ENCODE measurements around the gene FITM1.
A peak's percentile ranks its signal among the peaks of the same experiment; 100 is the strongest.
"Not testable (repeated sequence)": the region's sequence is repeated elsewhere in the genome, so short reads cannot be mapped to it uniquely, and the experiment has no call there.

FITM1 gene

DNA sequence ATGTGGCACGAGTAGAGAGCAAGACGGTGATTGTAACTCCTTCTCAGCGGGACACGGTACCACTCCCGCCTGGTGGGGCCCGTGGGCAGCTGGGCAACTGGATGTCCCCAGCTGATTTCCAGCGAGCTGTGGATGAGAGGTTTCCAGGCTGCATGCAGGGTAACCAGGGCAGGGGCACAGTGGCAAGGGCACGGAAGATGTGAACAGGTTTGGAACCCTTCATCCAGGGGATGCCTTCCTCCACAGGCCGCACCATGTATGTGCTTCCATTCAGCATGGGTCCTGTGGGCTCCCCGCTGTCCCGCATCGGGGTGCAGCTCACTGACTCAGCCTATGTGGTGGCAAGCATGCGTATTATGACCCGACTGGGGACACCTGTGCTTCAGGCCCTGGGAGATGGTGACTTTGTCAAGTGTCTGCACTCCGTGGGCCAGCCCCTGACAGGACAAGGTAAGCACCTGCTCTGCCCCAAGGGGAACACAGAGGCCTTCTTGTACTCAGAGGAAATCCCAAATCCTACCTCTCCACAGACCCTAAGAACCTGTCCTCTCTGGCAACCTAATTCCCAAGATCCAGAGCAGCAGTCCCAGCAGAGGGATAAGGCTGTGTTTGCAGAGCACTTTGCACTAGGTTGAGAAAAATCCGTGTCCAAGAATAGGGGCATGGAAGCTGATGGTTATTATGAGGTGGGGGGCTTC is 32.1 kb upstream of the FITM1 start:
- DNase-seq = no peak

DNA sequence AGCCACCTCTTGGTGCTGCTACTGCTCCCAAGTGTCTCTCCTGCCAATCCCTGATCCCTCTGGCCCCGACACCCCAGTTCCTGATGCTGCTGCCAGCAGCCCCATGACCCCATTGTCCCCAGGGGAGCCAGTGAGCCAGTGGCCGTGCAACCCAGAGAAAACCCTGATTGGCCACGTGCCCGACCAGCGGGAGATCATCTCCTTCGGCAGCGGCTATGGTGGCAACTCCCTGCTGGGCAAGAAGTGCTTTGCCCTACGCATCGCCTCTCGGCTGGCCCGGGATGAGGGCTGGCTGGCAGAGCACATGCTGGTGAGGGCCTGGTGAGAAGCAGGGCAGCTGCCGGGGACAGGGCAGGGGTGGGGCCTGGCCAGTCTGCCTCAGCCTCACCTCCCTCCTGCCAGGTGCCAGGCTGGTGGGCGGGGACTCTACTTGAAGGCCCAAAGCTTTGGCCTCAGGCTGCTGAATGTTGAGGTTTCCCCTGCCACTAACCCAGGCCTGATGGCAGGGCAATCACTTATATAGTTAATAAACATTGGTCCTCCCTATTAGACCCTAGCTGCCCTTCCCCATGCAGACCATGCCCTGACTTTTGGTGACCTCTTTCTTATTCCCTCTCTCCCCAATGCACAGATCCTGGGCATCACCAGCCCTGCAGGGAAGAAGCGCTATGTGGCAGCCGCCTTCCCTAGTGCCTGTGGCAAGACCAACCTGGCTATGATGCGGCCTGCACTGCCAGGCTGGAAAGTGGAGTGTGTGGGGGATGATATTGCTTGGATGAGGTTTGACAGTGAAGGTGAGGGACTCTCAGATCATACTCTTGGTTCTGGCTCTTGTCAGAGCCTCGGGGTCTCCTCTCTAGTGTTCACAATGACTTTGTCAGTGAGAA is 31.3 kb upstream of the FITM1 start:
- DNase-seq = no peak

DNA sequence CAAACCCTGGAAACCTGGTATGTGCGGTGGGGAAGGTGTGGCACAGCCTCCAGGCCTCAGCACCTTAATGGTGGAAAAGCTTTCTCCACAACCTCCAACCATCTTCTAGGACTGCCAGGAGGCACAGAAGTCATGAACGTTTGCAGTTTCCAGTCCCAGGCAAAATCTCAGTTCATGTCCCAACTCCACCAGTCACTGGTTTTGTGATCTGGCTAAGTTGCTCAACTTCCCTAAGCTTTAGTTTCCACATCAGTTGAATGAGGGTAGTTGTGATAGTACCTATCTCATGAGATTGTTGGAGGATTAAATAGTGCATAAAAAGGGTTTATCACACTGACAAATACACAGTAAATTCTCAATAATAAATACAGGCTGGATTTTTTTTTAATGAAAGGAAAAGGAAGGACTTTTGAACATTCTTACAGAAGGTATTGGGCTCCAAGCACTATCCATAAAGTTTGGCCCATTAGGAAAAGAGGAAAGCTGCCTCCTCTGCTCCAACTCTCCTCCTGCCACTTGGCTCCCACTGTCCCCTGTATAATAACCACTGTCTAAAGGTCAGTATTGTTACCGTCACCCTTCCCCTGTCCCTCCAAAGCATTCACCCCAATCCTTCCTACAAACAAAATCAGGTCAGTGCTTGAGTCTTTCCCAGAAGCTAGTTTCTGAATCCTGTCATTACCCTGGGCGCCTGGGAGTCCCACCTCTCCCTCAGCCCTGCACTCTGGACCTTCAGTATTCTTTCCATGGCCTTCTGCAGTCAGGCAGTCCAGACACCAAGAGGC is 30.1 kb upstream of the FITM1 start:
- DNase-seq = no peak

DNA sequence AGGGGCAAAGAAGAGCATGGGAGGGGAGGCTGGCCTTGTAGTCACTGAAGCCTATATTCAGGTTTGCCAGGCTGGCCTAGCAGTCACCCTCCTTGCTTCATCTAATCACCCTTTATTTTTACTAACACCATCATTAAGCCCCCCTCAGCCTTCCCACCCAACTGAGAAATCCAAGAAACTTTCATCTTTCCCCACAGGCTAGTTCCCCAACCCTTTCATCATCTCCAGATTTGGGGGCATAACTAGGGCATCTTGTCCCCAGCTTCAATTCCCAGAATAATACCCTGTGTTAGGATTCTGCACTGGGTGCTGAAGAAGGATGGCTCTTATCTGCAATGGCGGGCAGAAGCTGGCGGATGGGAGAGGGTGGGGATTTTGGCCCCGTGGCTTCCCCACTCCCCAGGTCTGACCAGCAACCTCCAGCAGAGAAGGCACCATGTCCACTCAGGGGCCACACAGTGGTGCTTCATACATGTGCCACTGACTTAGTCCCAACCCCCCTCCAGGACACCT is 29.4 kb upstream of the FITM1 start:
- no peak for DNase-seq

DNA sequence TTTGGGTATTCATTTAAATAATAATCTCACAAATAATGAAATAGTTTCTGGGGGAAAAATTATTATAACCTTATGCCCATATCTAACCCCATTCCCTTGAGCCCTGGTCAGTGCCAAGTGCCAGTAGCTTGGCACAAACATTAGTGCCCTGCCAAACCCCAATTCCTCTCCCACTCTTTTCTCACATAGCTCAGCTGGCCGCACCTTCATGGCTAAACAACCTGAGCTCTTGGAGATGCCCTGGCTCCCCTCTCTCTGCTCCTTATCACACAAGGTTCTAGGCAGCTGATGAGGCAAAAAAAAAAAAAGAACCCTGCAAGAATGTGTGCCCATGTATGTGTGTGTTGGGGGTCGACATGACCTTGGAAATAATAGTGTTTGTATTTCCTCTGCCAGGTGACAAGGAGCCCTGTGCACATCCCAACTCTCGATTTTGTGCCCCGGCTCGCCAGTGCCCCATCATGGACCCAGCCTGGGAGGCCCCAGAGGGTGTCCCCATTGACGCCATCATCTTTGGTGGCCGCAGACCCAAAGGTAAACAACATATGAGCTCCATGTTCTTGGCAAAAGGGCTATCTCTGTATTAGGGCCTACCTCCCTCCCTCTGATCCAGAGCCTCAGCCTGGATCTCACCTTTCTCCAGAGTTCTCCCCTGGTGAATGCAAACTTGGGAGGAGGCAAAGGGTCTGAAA is 28.0 kb upstream of the FITM1 start:
- DNase-seq = no peak

DNA sequence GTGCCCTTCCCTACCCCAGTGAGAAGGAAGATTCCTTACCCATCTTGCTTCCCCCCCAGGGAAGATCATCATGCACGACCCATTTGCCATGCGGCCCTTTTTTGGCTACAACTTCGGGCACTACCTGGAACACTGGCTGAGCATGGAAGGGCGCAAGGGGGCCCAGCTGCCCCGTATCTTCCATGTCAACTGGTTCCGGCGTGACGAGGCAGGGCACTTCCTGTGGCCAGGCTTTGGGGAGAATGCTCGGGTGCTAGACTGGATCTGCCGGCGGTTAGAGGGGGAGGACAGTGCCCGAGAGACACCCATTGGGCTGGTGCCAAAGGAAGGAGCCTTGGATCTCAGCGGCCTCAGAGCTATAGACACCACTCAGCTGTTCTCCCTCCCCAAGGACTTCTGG is 27.0 kb upstream of the FITM1 start:
- no peak for DNase-seq

DNA sequence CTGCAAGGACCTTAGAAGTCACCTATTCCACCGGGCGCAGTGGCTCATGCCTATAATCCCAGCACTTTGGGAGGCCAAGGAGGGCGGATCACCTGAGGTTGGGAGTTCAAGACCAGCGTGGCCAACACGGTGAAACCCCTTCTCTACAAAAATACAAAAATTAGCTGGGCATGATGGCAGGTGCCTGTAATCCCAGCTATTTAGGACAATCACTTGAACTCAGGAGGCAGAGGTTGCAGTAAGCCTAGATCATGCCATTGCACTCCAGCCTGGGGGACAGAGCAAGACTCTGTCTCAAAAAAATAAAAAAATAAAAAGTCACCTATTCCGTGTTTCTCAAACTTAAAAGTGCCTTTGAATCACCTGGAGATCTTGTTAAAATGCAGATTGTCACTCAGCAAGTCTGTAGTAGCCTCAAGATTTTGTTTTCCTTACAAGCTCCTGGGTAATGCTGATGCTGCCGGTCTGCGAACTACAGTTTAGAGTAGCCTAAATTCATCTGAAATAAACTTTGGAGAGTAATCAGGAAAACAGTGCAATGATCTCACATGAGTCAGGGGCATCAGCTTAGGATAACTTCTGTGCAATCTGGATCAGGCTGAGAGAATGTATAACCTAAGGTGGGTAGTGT is 24.7 kb upstream of the FITM1 start:
- DNase-seq = not testable (repeated sequence)

DNA sequence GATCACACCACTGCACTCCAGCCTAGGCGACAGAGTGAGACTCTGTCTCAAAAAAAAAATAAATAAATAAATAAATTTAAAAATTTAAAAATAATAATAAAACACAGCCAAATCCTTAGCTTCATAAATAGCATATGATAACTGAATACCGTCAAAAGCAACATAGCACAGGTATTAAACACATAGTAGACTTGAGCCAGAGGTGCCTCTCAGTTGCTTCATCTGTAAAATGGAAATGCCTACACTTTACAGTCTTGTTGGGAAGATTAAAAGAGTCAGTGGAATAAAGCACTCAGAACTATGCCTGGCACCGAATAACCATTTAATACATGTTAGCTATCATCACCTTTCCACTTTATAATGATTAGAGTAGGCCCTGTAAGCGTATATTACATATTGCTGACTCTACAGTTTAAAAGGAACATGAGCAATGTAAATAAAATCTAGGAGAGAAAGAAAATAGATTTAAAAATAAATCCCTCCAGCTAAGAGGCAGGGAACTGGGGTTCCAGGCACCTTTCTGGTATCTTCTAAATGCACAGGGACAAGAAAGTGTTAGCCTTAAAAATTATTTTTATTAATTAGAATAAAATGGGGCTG is 23.7 kb upstream of the FITM1 start:
- no peak for DNase-seq

DNA sequence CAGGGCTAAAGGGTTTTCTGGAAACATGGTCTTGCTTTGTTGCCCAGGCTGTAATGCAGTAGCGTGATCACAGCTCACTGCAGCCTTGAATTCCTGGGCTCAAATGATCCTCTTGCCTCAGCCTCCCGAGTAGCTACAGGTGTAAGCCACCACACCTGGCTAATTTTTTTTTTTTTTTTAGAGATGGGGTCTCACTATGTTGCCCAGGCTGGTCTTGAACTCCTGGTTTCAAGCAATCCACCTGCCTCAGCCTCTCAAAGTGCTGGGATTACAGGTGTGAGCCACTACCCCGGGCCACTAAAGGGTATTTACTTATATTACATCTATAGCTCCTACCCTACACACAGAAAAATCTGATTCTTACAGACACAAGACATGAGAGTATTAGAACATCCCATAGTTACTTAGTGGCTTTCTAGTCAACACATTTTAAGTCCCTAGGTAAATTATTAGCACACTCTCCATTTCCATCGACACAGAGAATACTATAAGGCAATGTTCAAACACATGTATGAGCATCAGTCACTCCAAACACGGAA is 22.1 kb upstream of the FITM1 start:
- no peak for DNase-seq

DNA sequence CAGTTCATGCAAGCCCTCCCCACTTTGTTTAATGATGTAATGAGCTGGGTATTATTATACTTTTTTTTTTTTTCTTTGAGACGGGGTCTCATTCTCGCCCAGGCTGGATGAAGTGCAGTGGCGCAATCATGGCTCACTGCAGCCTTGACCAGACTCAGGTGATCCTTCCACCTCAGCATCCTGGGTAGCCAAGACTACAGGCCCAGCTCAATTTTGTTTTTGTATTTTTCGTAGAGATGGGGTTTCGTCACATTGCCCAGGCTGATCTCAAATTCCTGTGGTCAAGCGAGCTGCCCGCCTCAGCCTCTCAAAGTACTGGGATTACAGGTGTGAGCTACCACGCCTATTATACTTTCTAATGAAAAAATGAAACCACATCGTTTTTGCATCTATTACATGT is 20.4 kb upstream of the FITM1 start:
- no peak for DNase-seq

DNA sequence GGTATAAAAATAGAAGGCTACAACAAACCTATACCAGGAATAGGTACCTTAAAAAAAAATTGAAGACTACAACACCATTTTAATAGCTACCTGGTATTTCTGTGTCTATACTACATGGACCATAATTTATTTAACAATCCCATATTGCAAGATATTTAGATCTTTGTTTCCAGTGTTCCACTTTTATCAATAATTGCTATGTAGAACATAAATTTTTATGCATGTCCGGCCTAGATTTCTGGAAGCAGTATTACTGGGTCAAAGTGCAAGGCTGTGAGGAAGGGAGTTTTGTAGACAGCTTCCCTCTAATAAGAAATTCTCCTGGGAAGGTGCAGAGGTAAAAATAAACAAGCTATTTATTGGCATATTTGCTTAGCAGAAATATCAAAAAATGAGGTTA is 19.9 kb upstream of the FITM1 start:
- no peak for DNase-seq

DNA sequence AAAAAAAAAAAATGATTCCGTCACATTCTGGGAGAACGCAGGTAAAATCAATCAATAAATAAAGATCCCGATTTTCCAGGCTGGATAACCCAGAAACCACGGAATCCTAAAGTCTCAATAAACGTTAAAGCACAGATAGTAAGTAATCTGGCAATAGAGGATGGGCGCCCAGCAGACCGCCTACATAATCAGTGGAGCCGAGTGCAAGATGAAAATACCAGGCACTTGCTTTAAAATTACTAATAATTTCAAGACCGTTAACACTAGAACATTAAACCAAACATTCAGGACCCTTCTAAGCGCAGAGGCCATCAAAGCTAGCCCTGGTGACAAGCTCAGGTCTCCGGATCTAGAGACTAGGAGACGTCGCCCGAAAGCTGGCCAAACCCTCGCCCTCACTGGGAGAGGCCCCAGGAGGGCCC is 17.1 kb upstream of the FITM1 start:
- no peak for DNase-seq

DNA sequence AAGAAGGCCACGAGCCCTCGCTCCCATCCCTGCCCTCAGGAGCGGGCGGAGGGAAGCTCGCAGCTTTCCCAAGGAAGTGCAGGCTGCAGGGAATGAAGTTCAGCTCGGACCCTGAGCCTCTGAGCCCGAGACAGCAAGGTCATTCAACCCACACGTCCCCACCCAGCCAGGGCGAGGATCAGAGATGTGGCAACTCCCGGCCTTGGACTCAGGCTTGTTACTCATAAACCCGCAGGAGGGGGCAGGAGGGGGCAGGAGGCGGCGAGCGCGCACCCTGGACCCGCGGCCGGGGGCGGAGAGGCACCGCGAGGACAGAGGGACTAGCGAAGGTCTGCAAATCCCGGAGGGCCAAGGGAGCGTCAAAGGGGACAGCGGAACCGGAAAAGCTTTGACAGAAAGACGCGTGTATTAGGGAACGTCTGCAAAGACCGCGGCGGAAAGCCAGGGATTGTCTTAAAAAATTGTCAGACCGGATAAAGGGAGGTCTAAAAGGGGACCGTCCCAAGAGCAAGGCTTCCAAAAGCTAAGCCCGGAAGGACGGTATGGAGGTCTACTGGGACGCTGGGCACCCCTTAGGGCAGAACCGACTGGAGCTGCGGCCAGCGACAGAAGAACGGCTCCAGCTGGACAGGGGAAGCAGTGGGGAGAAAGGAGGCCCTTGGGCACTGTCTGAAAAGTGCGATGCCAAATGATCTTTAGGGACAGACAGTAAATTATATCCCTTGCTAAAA is 16.5 kb upstream of the FITM1 start:
- DNase-seq = peak; percentile 60 to 65

DNA sequence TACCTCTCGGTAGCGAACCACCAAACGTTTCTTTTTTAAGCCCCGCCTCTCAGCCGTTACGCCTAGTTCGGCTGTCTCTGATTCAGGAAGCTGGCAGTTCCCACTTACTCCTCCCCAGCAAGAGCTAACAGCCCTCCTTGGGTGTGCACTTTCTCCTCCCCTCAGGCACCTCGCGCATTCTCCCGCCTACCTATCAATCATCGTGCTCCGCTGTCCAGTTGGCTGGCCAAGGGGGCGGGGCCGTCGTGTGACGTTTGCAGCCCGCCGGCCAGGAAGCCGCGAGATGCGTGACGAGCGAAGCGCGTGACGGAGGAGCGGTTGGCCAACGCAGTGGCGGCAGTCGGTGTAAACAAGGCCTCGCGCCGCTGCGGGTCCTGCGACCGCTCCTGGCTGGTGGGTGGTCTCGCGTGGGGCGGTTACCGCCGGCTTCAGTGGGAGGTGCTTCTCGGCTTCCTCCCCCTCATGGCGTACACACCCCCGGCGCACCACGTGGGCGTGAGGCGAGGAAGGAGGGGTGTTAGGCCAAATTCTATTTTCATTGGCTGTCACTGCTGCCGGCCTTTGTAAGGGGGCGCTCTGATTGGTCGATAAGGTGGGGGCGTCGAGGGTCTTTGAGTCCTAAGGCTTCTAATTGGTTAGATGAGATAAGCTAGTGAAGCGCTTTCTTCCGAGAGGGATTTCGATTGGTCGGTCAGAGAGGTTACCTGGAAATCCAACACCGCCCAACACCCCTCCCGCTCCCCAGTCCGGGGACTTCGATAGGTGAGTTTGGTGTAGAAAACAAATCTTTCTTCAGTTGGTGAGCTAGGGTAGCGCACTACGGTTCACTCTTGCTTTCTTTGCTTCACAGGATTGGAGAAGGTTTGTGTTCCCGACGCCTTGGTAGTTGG is 15.7 kb upstream of the FITM1 start, which contains the start of the genes DCAF11 and NRL:
Gene DCAF11 (plus strand): TSS at position 246 of the 890 bp plus-strand sequence. CDS start 818 bp downstream, outside the sequence.
Gene NRL (minus strand): TSS at position 418 of the 890 bp plus-strand sequence. CDS start 32,101 bp downstream, outside the sequence.
- DNase-seq = peak; percentile 98 to 99

DNA sequence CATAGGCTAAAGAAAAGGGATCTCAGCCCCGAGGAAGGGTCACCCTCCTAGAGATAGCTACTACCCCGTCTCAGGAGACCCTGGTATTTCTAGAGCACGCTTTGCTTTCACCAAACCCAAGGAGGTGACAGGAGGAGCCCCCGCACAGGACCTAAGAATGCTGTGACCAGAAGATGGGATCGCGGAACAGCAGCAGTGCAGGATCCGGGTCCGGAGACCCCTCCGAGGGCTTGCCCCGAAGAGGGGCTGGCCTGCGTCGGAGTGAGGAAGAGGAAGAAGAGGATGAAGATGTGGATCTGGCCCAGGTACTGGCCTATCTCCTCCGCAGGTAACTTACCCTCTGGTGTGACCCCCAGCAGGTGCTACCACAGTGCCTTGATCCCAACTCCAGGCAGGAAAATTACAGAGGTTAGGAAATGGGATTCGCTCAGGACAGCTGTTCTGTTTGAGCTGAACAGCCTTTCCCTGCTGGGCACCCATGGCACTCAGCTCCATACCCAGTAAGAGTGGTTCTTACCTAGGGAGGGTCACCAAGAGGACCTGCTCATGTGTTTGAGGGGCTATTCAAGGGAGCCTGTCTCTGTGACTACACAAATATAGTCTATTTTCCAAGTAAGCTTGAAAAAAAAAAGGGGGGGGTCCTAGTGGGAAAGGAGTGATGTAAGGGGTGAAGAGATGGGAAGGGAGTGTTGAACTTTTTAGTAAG is 14.9 kb upstream of the FITM1 start:
- no peak for DNase-seq

DNA sequence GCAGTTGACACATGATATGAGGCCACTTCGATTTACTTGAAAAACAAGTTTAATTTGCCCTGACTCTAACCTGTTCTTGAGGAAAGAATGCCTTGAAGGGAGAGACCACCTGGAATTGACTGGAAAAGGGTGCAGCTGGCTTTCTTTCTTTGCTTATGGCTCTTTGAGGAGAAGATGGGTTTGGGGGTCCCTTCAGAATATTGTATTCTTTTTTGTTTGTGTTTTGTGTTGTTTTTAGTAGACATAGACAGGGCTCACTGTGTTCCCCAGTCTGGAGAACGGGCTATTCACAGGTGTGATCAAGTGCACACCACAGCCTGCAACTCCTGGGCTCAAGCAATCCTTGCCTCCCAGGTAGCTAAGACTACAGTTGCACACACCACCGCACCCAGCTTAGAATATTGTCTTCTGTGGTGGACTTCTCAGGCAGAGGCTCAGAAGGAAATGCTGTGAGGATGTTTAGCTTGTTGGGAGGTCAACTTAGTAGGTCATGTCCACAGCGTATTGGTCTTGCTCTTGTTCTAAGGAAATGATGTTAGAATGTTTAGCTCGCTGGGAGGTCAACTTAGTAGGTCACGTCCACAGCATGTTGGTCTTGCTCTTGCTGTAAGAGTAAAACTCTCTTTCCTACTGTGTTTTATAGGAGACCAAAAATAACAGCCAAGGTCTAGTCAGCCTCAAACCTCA is 14.2 kb upstream of the FITM1 start:
- no peak for DNase-seq

DNA sequence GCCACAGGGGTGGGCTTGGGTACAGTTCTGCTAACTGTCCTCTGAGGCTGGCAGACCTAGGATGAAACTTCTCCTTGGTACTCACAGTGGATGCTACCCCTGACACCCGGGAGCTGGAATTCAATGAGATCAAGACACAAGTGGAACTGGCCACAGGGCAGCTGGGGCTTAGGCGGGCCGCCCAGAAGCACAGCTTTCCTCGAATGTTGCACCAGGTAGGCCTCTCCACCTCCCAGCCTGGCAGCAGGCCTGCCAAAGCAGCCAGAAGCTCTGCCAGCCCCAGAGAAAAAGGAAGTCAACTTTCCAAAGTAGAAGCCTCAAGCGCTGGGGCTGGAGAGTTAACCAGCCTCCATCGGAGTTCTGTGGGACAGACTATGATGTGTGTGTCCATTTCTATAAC is 13.3 kb upstream of the FITM1 start:
- no peak for DNase-seq

DNA sequence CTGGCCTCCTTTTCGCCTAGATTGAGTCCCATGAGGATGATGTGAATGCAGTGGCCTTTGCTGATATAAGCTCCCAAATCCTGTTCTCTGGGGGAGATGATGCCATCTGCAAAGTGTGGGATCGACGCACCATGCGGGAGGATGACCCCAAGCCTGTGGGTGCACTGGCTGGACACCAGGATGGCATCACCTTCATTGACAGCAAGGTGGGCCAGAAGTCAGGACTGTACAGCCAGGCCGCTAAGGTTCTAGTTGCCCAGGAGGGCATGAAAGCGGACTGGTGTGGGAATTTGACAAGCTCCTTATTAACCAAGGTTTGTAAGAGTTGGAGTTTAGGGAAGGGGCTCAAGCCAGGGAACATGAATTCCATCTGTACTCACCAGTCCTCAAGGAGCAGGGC is 10.8 kb upstream of the FITM1 start:
- no peak for DNase-seq

Data from activated CD4-positive, alpha-beta T cell treated with anti-CD3 and anti-CD28 coated beads, Interleukin-2, amount 50 U/mL, for 4 hours (primary cell).